ENCODE measurements around the gene DHRS4L2. TPM values are rescaled to one million over a fixed set of nuclear protein-coding genes. Genes with fewer than 3 reads are reported as not detected.
"Not testable (repeated sequence)": the region's sequence is repeated elsewhere in the genome, so short reads cannot be mapped to it uniquely, and the experiment has no call there.

The DHRS4L2 gene
- total RNA-seq, 2 donors from 2014 or later = 31.8 to 43.2 TPM

GRCh38 chr14:23969130-23969480, 19.6 kb upstream of the DHRS4L2 start:
- DNase-seq; intact Hi-C loops (cut with DNase I, micrococcal nuclease); ATAC-seq: not testable (repeated sequence)

DNA sequence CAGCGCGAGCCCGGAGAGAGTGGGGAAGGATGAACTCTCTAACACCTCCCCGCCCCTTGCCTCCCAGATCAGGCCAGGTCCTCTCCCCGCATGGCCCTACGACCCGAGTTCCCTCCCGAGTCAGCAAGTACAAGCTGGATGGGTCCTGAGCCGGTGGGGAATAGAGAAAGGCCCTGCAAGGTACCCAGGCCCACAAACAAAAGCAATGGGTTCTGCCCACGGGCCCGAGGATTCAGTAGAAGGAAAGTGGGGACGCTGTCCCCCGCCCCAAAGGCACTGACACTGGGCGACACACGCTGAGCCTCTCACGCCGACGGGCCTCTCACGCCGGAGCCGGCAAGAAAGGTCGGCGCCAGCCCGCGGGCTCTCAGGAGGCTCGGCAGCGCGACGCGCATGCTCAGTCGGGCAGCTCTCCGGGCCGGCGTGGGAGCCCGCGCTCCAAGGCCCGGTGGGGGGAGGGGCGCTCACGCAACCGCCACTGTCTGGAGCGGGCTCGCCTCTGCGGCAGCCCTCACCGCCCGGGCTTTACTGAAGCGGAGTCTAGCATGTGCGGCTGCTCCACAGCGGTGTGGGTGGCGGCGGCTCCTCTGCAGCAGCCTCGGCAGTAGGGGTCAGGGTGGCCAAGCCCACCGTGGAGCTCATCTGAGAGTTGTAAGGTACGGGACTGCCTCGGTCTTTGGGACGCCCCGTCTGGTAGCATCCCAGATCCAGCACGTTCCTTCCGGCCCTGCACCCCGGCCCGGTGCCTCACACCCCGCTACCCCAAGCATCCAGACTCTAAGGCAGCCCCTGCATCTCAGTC, 19.0 kb upstream of the DHRS4L2 start:
- DNase-seq (peak; percentile 58 to 67), ATAC-seq (peak; percentile 82)
- intact Hi-C loops (cut with DNase I, micrococcal nuclease) = not testable (repeated sequence)

- DNase-seq; intact Hi-C loops (cut with DNase I, micrococcal nuclease): not testable (repeated sequence)
- peak; percentile 28 for ATAC-seq
These were observed 18.5 kb upstream of the DHRS4L2 start for GRCh38 chr14:23970283-23970659.

- DNase-seq = peak; percentile 58 to 59
- peak; percentile 77 for ATAC-seq
- intact Hi-C loops (cut with DNase I, micrococcal nuclease) = not testable (repeated sequence)
These were observed 15.6 kb upstream of the DHRS4L2 start for GRCh38 chr14:23973178-23973577.

DNA sequence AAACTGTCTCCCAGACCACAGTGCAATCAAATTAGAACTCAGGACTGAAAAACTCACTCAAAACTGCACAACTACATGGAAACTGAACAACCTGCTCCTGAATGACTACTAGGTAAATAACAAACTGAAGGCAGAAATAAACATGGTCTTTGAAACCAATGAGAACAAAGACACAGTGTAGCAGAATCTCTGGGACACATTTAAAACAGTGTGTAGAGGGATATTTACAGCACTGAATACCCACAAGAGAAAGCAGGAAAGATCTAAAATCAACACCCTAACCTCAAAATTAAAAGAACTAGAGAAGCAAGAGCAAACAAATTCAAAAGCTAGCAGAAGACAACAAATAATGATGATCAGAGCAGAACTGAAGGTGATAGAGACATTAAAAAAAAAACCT, 14.7 kb upstream of the DHRS4L2 start:
- DNase-seq; intact Hi-C loops (cut with DNase I, micrococcal nuclease); ATAC-seq: not testable (repeated sequence)

DNA sequence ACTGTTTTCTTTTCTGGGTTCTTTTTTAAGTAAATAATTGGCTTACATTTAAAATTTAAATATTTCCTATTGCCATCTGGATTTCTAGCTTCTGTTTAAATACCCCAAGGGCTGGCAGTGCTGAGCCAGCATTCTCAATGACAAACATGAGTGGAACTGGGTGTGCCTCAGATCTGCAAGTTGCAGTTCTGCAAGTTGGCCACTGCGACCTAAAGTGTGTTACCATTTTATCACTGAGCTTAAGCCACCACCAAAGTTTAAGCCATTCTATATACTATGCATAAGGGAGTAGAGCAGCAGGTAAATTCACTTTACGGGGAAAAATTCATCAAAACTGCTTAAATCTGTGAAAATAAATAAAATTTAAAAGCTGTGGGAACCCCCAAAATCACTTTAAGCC, 11.5 kb upstream of the DHRS4L2 start:
- ATAC-seq = peak; percentile 84
- DNase-seq; intact Hi-C loops (cut with DNase I, micrococcal nuclease): not testable (repeated sequence)

- peak in 1 of 2 donors; percentile 54 for DNase-seq
- peak; percentile 25 for ATAC-seq
- intact Hi-C loops (cut with DNase I, micrococcal nuclease) = not testable (repeated sequence)
These were observed 6.5 kb upstream of the DHRS4L2 start for GRCh38 chr14:23981951-23982813.

DNA sequence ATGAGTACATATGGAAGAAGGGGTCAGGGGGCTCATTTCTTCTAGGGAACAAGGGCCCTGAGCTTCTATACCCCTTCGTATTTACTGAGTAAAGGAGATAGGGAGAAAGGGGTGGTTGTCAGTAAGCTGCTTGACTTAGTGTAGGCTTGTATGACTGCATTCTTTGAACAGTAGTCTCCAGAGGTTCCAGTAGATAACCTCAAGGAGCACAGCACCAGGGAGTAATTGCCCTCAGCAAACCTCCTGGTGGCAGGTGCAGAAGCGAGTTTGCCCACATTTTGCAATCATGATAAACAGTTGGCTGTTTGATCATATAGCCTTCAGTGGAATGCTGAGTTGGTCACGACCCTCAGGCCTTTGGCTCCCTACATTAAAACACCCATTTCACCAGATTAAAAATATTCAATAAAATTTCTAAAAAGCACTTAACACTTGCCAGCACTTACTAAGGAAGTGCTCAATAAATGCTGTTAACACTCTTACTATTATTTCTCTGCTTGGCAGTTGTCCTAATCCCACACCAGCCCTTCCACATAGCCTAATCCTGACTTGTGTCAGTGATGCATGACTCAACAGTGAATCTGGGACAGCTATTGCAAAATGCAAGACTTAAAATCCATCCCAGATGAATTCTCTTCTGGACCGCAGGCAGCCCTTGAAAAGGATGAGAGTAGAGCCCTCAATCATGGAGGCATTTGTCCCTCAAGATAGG, 3.7 kb upstream of the DHRS4L2 start:
- ATAC-seq = no peak
- intact Hi-C loops (cut with DNase I, micrococcal nuclease) = no loop called here
- no peak for DNase-seq

- DNase-seq = peak in 1 of 2 donors; percentile 27
These were observed 514 bp upstream of the DHRS4L2 start for GRCh38 chr14:23988223-23988606.

GRCh38 chr14:23989734-23990445, 1.2 kb downstream of the DHRS4L2 start:
- DNase-seq (peak; percentile 89 to 93), ATAC-seq (peak; percentile 78)
- intact Hi-C loops (cut with DNase I, micrococcal nuclease) = not testable (repeated sequence)

More at GRCh38 chr14:23988223-23988606, 514 bp upstream of the DHRS4L2 start:
- ATAC-seq = peak; percentile 16
- intact Hi-C loops (cut with DNase I, micrococcal nuclease) = not testable (repeated sequence)

DNA sequence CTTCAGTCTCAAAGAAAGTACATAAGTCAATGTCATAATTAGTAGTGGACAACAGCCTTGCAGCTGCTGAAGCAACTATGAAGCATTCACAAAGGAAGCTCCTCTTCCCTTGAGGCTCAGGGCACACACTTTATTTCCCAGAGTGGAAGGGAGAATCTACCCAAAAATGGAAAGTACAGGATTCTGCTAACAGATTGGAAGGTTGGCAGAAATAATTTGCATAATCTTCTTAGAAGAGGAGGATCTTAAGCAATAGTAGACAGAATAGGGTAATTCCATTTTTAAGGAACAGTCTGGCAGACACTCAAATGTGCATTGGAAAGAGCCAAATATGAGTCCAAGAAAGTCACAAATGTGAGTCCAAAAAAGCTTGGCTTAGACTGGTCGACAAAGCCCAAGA, 2.2 kb downstream of the DHRS4L2 start:
- not testable (repeated sequence) for ATAC-seq, DNase-seq

DNA sequence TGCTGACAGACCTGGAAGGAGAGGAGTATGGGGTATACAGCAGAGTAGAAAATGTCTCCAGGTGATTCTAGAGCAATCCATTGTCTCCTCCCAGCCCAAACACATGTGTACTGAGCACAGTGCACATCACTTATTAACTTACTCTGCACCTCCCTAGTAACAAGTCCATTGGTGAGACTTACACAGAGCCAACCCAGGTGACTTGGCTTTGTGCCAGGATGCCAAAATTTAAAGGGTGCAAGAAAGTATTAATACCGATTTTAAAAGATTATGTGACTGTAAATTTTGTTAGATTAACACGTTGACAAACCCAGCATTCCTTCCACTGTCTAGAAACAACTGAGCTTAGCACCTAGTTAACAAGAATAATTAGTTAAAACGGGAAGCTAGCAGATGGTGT, 4.3 kb downstream of the DHRS4L2 start:
- ATAC-seq = peak; percentile 5
- DNase-seq; intact Hi-C loops (cut with DNase I, micrococcal nuclease): not testable (repeated sequence)

More for the DNA sequence above, 2.2 kb downstream of the DHRS4L2 start:
- intact Hi-C loops (cut with DNase I, micrococcal nuclease) = not testable (repeated sequence)

GRCh38 chr14:23996009-23996408, 7.3 kb downstream of the DHRS4L2 start:
- intact Hi-C loops (cut with DNase I, micrococcal nuclease); DNase-seq; ATAC-seq: not testable (repeated sequence)

GRCh38 chr14:23996825-23997224, 8.1 kb downstream of the DHRS4L2 start:
- ATAC-seq; DNase-seq; intact Hi-C loops (cut with DNase I, micrococcal nuclease): not testable (repeated sequence)

DNA sequence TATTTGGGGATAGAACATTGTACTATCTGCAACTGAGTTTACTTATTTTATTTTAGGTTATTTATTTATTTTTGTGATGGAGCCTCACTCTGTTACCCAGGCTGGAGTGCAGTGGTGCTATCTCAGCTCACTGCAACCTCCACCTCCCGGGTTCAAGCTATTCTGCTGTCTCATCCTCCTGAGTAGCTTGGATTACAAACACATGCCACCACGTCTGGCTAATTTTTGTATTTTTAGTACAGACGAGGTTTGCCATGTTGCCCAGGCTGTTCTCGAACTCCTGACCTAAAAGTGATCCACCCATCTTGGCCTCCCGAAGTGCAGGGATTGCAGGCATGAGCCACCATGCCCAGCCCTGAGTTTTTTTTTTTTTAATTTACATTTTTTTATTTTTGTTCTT, 10.9 kb downstream of the DHRS4L2 start:
- intact Hi-C loops (cut with DNase I, micrococcal nuclease); DNase-seq; ATAC-seq: not testable (repeated sequence)

DNA sequence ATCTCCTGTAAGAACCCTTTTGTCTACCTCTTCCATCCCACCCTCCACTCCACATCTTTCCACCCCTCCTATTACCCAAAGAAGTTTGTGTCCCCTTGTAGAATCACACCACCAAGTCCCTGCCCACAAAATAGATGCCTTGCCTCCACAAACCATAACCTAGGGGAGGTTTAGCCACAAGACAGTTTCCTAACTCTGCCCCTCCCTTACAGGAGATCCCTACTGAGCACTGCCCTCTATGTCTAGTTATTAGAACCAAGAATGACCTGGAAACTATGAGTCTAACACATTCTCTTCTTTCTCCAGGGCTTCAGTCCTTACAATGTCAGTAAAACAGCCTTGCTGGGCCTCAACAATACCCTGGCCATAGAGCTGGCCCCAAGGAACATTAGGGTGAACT, 12.3 kb downstream of the DHRS4L2 start:
- ATAC-seq; DNase-seq; intact Hi-C loops (cut with DNase I, micrococcal nuclease): not testable (repeated sequence)

- ATAC-seq; intact Hi-C loops (cut with DNase I, micrococcal nuclease); DNase-seq: not testable (repeated sequence)
These were observed 12.9 kb downstream of the DHRS4L2 start for GRCh38 chr14:24001679-24002078.

- DNase-seq; intact Hi-C loops (cut with DNase I, micrococcal nuclease): not testable (repeated sequence)
- ATAC-seq = peak; percentile 52
These were observed 17.7 kb downstream of the DHRS4L2 start for GRCh38 chr14:24006471-24006816.

Data from left colon (tissue), 2 donors.